COLO668 (cell line): ENCODE measurements around the gene WBP2NL.

Experiments used
- DNase-seq: peaks from one replicate; lab custom pipeline; 2025; ENCODE audit not compliant: unreplicated experiment; lab: John Stamatoyannopoulos, UW

The WBP2NL gene

GRCh38 chr22:42025421-42025820, 26.8 kb downstream of the WBP2NL start:
- no peak for DNase-seq

- DNase-seq = no peak
Observed at GRCh38 chr22:42026705-42027104, 28.1 kb downstream of the WBP2NL start.

- no peak for DNase-seq
Observed at GRCh38 chr22:42033263-42034181, 34.9 kb downstream of the WBP2NL start.

GRCh38 chr22:42035256-42035655, 36.7 kb downstream of the WBP2NL start:
- no peak for DNase-seq

- no peak for DNase-seq
Observed at GRCh38 chr22:42039271-42039670, 40.7 kb downstream of the WBP2NL start.

GRCh38 chr22:42041784-42042183, 43.2 kb downstream of the WBP2NL start:
- no peak for DNase-seq

GRCh38 chr22:42050641-42051180, 52.1 kb downstream of the WBP2NL start:
- DNase-seq = no peak

- no peak for DNase-seq
Observed at GRCh38 chr22:42052765-42053164, 54.2 kb downstream of the WBP2NL start.

- no peak for DNase-seq
Observed at GRCh38 chr22:42056757-42057511, 58.3 kb downstream of the WBP2NL start.

GRCh38 chr22:42060489-42060888, 61.9 kb downstream of the WBP2NL start:
- DNase-seq = no peak

GRCh38 chr22:42061041-42061440, 62.5 kb downstream of the WBP2NL start:
- DNase-seq = no peak

GRCh38 chr22:42062506-42063170, 64.0 kb downstream of the WBP2NL start:
- no peak for DNase-seq

GRCh38 chr22:42064629-42065028, 66.0 kb downstream of the WBP2NL start:
- DNase-seq = no peak

- no peak for DNase-seq
Observed at GRCh38 chr22:42065438-42066125, 67.0 kb downstream of the WBP2NL start.

GRCh38 chr22:42066126-42066761, 67.7 kb downstream of the WBP2NL start:
- no peak for DNase-seq

GRCh38 chr22:42066937-42067336, 68.3 kb downstream of the WBP2NL start:
- DNase-seq = no peak

- no peak for DNase-seq
Observed at GRCh38 chr22:42067671-42068251, 69.2 kb downstream of the WBP2NL start.

- no peak for DNase-seq
Observed at GRCh38 chr22:42068291-42068690, 69.7 kb downstream of the WBP2NL start.

- DNase-seq = peak; percentile 47
Observed at GRCh38 chr22:42069801-42070516, 71.4 kb downstream of the WBP2NL start.
